Putamen (tissue), 1 donor: ENCODE measurements around the gene IL18BP.

Experiments
- DNase-seq: peaks from one replicate; pipeline ENCODE4 v3.0.0-alpha.2; 2016; ENCODE audit warnings: low spot score

IL18BP gene

DNA sequence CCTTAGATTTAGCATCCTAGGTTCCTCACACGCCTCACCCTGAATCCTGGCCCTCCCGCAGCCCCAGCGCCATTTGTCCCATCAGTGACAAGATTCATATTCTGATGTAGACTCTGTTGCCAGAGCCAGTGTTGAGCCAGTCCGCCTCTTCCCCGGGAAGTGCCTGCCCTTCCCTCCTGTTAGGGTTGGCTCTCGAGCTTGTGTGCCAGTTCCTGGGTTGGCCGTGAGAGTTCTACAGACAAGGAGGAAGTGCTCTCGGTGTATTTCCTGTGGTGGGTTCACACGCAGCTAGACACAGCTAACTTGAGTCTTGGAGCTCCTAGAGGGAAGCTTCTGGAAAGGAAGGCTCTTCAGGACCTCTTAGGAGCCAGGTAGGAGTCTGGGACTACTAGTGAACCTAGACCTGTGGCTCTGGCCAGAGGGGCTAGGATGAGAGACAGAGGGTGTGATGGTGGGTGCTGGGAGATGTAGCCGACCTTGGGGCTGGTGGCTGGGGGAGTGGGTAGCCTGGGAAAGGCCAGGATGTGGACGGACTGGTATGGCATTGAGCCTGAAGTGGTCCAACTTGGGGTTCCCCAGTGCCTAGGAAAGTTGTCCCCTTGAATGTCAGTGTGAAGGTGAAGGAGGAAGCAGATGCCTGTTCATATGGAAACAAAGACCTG lies at the start of gene IL18BP:
Gene IL18BP, plus strand, starts transcription at position 261 of the 662 bp plus-strand sequence. CDS start 1,076 bp downstream, outside the sequence.
- no peak for DNase-seq

DNA sequence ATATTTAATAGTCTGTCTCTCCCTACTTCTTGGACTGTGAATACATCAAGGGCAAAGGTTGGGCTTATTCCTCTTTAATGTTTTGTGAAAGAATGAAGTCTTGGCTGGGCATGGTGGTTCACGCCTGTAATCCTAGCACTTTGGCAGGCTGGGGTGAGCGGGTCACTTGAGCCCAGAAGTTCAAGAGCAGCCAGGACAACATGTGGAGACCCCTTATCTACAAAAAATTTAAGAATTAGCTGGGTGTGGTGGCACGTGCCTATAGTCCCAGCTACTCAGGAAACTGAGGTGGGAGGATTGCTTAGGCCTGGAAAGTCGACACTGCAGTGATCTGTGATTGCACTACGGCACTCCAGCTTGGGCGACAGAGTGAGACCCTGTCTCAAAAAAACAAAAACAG lies 49.7 kb upstream of the IL18BP start:
- no peak for DNase-seq

DNA sequence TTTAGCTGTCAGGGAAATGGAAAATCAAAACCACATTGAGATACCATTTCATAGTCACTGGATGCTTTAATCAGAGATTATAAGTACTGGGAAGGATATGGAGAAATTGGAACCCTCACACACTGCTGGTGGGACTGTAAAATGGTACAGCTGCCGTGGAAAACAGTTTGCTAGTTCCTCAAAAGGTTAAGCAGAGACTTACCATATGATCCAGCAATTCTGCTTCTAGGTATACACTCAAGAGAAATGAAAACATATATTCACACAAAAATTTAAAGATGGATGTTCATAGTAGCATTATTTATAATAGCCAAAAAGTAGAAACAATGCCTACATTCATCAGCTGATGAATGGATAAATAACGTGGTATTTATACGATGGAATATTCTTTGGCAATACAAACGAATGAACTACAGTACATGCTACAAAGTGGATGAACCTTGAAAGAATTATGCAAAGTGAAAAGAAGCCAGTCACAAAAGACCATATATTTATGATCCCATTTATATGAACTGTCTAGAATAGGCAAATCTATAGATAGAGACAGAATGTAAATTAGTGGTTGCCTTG lies 46.9 kb upstream of the IL18BP start:
- DNase-seq: no peak

DNA sequence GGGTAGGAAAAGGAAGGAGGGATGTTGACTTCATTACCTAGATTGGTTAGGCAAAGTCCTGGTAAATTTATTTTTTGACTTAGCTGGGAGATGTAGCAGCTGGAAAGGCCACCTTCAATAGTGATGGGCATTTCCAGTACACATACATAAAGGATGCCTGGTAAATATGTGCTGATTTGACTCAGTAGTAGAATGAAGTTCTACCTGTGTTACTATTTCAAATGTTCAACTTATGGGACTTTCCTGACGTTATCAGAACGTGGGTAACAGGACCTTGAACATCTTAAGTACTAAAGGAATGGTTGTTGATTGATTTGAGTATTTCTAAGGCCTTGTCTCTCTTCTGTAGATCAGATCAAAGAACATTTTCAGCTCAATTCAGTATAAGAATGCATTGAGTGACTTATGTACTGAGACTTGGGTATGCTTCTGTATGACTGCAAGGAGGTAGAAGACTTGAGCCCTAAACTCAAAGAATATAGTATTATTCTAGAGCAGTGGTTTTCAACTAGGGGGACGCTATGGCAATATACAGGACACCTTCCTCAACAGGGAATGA lies 42.7 kb upstream of the IL18BP start:
- no peak for DNase-seq

DNA sequence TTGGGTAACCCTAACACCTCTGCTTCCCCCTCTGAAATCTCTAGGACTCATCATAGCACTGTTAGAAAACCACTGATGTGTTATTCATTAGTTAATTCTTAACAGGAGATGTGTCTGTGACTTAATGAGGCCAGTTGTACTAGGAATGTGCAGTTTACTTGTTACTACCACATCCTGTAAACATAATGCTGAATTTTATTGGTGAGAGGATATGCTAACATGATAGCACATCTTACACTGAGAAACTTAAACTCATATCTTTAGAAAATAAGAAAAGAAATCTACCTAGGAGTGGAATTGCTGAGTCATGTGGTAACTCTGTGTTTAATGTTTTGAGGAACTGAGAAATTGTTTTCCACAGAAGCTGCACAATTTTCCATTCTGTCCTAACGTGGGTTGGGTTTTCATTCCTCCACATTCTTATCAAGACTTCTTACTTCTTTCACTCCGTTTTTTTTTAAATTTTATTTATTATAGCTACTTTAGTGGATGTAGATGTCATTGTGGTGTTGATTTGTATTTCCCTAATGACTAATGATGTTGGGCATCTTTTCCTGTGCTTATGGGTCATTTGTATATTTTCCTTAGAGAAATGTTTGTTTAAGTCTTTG lies 36.2 kb upstream of the IL18BP start:
- no peak for DNase-seq

DNA sequence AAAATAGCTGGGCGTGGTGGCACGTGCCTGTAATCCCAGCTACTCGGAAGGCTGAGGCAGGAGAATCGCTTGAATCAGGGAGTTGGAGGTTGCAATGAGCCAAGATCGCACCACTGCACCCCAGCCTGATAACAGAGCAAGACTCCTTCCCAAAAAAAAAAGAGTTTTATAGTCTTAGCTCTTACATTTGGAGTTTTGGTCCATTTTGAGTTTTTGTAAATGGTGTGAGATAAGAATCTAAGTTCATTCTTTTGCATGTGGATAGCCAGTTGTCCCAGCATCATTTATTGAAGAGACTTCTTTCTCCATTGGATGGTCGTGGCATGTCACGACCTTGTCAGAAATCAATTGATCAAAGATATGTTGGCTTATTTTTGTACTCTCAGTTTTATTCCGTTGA lies 35.2 kb upstream of the IL18BP start:
- DNase-seq: no peak

DNA sequence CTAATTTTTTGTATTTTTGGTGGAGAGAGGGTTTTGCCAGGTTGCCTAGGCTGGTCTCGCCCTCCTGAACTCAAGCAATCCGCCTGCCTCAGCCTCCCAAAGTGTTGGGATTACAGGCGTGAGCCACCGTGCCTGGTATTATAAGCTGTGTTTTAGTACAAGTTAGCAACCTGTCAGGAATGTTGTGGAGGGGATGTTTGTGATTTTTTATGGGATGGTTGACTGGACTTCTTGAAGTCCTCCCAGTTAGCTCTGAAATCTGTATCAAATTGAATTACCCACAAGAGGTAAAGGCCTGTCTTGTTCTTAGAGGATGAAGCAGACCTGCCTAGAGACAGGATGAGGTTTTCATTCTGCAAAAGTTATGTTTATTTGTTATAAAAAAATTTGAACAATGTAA lies 34.1 kb upstream of the IL18BP start:
- no peak for DNase-seq

DNA sequence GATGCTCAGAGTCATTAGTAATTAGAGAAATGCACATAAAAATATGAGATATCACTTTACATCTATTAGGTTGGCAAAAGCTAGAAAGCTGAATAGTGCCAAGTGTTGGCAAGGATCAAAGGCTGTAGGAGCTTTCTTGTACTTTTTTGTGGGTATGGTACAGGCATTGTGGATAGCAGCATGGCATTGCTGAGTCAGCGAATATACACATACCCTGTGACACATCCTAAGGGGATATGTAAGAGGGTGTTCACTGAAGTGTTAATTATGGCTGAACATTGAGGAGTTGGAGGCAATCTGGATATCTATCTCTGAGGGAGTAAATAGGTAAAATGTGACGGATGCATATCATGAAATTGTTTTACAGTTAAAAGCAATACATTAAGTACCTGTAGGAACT lies 27.0 kb upstream of the IL18BP start:
- DNase-seq: no peak

DNA sequence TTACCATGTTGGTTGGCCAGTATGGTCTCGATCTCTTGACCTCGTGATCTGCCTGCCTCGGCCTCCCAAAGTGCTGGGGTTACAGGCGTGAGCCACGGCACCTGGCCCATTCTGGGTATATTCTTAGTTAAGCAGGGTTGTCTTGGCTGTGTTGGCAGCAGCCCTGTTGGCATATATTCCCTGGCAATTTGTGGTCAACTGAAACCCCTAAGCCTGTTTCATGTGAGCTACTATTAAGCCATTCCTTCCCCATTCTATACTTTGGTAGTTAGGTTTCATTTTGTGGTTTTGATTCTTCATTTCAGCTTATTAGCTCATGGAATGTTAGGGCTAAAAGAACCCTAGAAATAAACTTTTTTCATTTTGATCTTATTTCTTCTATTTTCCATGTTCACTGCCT lies 22.2 kb upstream of the IL18BP start:
- DNase-seq: no peak

DNA sequence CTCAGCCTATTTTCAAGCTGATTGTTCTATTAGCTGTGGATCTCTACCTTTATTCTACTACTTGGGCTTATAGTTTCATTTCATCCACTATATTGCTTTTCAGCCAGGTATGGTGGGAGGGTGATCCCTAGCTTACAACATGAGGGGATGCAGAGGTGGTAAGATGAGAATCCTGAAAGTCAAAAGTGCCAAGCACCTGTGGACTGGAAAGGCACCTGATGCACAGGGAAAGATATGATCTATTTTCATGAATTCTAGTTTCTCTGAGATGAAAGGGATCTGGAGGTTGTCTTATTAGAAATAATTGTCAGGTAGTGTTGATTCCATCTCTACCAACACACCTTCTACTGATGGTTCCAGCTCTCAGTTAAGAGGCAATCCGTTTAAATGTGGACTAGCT lies 21.6 kb upstream of the IL18BP start:
- no peak for DNase-seq

DNA sequence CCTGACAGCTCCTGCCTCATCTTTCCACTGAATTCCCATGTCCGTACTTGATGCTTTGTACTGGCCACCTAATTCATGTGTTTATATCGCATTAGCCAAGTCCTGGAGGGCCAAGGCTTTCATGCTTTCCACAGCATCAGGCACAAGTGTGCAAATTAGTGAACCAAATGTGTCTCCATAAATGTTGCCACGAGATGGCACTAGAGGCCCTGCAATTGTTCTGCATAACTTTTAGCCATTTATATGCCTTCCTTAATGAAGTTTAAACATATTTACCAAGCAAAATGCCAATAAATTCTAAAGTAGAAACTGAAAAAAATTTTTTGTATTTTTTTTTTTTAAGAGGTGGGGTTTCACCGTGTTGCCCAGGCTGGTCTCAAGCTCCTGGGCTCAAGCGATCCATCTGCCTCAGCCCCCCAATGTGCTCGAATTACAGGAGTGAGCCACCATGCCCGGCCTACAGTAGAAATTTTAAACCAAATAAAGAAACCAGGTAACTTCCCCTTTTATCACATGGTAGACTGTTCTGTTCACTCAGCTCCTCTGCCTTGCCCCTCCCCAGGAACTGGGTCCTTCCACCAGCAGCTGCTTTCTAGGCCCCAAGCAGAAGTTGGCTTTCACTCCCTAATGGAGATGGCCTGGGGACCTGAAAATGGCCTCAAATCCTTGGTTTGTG lies 20.8 kb upstream of the IL18BP start:
- DNase-seq: peak; percentile 48

DNA sequence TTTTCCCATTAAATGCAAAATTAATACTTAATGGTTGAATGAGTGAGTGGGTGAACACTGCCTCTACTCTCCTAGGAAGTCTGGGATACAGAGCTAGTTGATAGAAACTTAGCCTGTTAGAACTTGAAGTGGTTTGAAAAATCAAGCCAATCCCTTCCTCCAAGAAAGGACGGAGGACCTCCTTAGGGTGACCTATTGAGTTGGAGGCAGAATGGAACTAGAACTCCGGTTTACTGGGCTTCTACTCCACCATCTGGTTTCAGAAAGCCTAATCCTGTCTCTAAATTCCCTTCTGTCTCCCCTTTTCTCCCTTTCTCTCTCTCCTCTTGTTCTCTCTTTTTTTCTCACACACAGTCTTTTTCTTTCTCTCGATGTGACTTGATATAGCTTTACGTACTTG lies 19.6 kb upstream of the IL18BP start:
- no peak for DNase-seq

DNA sequence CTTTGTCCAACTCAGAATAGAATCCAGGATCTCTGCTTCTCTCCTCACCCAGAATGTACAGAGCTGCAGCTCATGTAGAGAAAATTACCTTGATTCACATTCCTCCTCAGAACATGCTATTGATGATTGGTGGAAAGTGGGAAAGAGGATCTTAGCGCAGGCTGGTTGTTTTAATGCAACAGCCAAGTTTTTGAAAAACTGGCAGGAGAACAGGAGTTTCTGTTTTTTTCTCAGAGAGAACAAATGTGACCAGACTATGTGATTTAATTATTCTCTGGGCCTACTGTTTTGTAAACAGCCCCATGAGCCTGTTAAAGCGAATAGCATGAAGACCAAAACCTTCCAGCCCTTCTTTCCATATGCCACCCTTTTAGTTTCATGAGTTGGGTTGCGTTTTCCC lies 19.1 kb upstream of the IL18BP start:
- peak; percentile 55 for DNase-seq

DNA sequence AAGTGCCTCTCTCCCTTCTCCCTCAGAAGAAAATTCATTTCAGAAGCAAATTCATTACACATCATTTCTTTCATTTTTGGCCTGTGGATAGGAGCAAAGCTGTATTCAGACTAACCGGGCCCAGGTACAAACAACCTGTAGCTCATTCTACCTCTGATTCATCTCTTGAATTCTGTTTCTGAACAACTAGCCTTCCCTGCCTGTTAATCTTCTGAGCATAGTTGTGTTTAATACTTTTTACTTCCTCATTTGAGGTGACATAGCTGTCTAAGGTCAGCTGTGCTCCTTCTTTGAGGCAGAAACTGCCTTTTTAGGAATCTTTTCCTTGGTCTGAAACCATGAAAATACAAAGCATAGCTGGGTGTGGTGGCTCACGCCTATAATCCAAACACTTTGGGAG lies 12.6 kb upstream of the IL18BP start:
- no peak for DNase-seq

DNA sequence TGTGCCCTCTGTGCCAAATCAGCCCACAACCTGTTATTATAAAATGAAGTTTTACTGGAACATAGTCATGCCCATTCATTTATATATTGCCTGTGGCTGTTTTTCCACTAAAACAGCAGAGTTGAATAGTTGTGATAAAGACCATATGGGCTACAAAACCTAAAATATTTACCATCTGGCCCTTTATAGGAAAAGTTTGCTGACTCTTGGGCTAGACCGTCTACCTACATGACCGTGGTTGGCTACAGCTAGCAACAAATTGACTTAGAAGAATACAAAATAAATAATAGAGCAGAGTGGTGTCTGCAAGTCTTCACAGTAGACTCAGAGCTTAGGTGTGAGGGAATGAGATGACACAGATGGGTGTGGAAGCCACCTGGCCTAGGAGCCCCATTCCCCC lies 11.2 kb upstream of the IL18BP start:
- DNase-seq: no peak

DNA sequence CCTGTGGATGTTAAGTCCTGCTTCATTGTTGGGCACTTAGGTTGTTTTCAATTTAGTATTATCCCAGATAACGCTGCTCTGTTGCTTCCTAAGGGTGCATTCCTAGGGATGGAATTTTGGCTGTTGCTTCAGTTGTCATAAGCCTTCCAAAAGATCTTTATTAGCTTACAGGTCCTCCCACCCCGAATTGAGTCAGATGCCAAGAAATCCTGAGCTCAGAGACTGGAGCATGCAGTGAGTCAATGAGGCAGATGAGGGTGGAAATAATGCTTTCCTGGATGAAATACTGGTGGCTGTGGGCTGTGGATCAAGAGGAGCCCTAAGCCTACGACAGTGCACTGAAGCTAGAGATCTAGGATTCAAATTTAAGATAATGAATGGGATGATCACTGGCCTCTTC lies 10.7 kb upstream of the IL18BP start:
- no peak for DNase-seq

DNA sequence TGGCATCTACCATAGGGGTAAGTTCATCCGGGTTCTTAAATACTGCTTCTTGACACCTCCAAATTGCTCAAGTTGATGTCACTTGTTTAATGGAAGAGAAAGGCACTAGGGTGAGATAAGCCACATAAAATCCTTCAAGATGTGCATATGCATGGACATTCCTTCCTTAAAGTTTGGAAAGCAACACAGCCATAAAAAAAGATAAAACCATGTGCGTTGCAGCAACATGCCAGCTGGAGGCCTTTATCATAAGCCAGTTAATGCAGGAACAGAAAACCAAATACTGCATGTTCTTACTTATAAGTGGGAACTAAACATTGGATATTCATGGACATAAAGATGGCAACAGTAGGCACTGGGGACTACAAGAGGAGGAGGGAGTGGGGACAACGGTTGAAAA lies 8.0 kb upstream of the IL18BP start:
- no peak for DNase-seq

DNA sequence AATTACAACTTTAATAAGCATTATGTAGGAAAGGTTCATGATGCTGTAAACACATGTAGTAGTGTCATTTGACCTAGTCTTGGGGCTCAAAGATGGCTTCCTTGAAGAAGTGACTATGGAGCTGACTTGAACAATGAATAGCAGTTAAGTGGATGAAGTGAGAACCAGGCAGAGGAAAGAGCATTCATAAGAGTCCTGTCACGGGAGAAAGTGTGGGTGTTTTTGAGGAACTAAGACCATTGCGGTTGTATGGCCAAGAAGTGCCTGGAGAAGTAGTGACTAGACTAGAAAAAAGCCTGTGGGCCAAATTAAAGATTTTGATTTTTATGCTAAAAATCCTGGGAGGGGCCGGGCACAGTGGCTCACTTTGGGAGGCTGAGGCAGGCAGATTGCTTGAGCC lies 7.2 kb upstream of the IL18BP start:
- no peak for DNase-seq

DNA sequence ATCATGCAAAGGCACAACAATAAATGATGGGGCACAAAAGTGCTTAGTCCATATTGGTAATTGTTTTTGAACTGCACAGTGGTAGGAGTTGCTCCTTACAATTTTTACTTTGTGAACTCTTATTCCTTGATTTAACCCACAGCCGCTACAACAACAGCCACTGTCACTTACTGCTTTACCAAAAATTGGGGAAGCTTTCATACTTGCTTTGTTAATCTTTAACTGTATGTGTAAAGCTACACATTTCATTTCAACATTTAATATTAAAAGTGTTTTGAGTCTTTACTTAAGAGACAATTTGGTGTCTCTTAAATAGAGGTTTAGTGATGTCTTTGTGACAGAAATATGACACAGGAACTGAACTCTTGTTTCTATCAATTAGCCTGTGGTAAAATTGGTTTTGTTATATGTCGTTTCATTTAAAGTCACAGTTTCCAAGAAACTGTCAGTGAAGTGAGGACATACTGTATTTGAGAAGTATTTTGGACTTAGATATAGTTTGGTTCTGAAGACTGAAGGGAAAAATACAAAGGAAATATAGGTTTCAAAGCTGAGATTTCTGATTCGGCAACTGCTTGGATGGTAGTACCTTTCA lies 6.5 kb upstream of the IL18BP start:
- DNase-seq: no peak

DNA sequence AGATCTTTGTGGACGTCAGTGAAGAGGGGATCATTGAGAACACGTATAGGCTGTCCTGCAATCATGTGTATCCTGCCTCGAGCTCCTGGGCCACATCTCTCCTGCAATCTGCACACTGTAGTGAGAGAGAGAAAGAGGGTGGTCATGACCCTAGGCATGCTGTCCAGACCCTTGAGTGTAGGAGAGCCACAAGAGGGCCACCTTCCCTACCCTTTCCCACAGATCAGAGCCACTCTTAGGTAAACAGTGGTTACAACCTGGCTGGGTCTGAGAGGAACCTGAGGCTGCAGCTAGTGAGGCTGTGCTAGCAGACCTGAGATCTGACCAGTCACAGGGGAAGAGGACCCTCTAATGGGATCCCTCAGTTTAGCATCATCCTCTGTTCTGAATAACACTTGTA lies 3.9 kb upstream of the IL18BP start:
- DNase-seq: no peak

DNA sequence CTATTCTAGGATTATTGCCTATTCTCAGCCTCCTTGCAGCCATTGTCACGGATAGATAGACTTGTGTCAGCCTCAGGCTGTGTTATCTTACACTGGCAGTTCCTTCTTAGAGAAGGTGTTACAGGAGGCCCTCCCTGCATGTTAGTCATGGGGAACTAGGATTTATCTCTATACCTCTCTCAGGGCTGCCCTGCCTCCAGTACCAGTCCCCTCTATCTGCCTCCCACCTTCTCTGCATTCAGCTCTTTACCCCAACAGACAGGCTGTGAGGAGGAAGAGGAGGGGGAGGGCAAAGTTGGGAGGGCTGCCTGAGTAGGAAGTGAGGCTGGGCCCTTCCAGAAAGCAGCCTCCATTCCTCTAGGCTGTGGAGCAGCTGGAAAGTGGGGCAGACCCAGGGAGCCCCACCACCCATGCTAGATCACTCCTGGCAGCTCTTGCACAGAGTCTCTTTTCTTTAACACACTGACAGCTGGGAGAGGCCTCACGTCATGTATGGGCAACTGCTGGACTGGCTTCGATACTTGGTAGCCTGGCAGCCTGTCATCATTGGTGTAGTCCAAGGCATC lies 2.9 kb upstream of the IL18BP start:
- peak; percentile 64 for DNase-seq

DNA sequence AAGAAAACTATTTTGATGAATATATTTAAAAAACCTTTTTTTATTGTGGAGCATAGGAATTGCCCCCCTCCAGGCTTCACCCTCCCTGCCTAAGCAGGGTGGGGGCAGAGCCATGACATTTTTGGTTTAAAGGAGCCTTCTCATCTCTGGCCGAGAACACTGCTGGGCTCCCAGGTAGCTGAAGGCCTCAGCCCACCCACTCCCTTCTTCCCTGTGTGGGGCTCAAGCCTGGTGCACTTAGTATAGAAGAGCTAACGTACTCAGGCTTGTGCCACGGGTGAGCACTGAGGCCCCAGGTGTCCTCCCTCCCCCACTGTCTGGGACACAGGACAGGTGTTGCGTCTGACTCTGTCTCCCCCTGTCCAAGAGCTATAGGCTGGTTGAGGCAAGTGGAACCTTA lies 2.2 kb upstream of the IL18BP start:
- DNase-seq: no peak
